ENCODE results near the gene ZMYND8.

GRCh38 chr20:47241345-47241781 is 115.1 kb downstream of the ZMYND8 start:
- TF ChIP-seq LEF1 (IDR thresholded peaks at IDR 0.05; ENCODE audit: borderline replicate concordance) (no peak), BHLHE40 (IDR thresholded peaks at IDR 0.05; ENCODE audit: borderline replicate concordance) (no peak), HDGF (IDR thresholded peaks at IDR 0.05; ENCODE audit: borderline replicate concordance) (no peak), ELF4 (IDR thresholded peaks at IDR 0.05) (no peak), SUZ12 (IDR thresholded peaks at IDR 0.05) (no peak), PKNOX1 (IDR thresholded peaks at IDR 0.05) (no peak), FOXK2 (IDR thresholded peaks at IDR 0.05) (no peak), NFRKB (IDR thresholded peaks at IDR 0.05) (no peak), CTBP1 (IDR thresholded peaks at IDR 0.05; ENCODE audit: borderline replicate concordance) (no peak)
